Measurements from ENCODE around the gene IPO5.

The IPO5 gene

GRCh38 chr13:97953376-97953970 lies at the start of gene IPO5:
Gene IPO5, plus strand, starts transcription at chr13:97953675. Its CDS starts 23,022 bp downstream, at chr13:97976697.
- DNase-seq (ENCODE audit: low spot score): no peak

GRCh38 chr13:97904059-97904458 lies 49.4 kb upstream of the IPO5 start:
- DNase-seq (ENCODE audit: low spot score): no peak

DNA sequence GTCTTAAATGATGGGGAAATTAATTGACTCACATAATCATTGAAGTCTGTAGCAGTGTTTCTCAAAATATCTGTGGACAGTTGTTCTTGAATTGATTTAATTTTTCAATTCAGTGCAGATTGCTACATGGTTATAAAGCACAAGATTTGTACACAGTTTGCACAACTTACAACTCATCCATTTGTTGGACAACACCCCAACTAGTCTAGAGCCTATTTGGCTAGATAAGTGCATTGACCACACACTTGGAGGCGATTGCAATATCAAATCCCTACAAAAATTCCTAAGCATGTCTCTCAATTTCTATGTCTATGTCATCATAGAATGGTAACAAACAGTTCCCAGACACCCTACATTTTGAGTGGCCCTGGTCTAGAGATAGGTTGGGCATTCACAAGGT lies 48.0 kb upstream of the IPO5 start:
- DNase-seq (ENCODE audit: low spot score): no peak

DNA sequence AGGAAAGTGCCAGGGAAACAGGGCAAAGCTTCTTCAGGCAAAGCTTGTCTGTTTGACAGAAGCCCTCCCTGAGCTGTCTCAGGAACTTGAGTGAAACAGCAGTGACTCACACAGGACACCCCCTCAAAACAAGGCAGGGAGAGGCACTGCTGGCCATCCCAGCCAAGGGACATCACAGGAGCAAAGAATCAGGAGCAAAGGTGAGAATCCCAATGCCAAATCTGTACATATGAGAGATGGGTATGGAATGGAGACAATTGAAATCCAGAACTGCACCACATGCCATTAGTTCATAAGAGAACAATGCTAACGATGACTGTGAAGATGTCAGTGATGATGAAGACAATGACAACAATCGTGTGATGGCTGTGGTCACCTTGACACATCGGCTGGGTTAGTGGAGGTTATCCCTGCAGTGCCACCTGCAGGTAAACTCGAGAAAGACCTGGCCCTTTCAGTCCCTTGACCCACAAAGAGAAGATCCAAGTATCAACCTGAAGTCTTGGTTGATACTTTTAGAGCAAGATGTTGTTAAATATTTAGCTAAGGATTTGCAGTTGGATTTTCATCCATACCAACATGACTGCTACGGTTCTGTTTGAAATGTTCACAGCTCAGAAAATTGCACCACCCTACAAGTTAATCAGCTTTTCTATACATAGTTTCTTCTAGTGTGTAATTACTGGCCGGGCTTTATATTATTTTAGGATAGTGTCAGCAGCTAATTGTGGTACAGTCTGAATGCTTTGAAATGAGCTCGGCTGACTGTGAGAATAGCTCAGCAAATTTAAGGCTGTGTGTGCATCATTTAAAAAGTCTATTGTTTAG lies 42.0 kb upstream of the IPO5 start:
- DNase-seq (ENCODE audit: low spot score): no peak

- DNase-seq (ENCODE audit: low spot score): no peak
These were observed 41.3 kb upstream of the IPO5 start for GRCh38 chr13:97912139-97912535.

DNA sequence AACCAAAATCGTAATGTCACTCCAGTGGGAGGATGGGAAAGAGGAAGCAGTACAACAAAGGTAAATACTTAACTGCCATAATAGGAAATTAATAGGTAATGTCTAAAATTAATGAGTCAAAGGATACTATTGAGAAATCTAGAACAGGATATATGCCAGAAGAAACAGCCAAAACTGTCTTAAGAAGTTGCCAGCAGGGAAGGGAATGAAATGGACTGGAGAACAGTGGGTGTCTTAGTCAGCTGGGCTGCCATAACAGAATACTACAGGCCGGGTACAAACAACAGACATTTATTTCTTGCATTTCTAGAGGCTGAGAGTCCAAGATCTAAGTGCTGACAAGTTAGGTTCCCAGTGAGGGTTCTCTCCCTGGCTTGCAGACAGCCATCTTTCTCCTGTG lies 40.3 kb upstream of the IPO5 start:
- no peak for DNase-seq (ENCODE audit: low spot score)

DNA sequence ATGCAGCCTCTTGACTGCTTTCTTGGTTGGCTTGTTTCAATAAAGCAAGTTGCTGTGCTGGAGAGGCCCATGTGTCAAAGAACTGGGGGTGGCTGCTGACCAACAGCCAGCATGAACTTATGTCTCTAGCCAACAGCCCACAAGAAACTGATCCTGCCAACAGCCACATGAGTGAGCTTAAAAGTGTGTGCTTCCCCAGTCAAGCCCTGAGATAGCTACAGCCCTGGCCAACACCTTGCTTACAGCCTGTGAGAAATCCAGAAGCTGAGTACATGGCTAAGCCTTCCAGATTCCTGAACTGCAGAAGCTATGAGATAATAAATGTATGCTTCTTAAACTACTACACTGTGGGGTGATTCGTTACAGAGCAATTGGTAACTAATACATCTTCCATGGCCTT lies 38.9 kb upstream of the IPO5 start:
- DNase-seq (ENCODE audit: low spot score): no peak

- no peak for DNase-seq (ENCODE audit: low spot score)
These were observed 32.2 kb upstream of the IPO5 start for GRCh38 chr13:97921176-97921816.

- no peak for DNase-seq (ENCODE audit: low spot score)
These were observed 25.2 kb upstream of the IPO5 start for GRCh38 chr13:97928301-97928700.

- DNase-seq (ENCODE audit: low spot score): no peak
These were observed 21.4 kb upstream of the IPO5 start for GRCh38 chr13:97932036-97932435.

GRCh38 chr13:97932647-97933046 lies 20.8 kb upstream of the IPO5 start:
- DNase-seq (ENCODE audit: low spot score): no peak

DNA sequence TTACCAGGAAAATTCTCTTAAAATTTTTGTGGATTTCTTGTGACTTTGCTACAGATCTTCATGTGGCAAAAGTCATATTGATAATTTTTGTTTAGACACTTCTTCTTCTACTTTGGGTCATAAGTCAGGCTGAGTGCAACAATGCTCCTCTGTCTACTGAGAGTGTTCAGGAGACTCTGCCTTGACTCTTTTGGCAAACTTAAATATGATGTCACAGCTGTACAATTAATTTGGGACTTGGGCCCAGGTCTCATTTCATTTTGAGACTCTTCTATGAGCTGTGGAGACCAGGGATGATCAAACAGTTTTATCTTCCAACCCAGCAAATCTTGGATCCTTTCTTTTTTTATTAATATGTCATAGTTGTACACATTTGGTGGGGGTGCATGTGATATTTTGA lies 19.7 kb upstream of the IPO5 start:
- no peak for DNase-seq (ENCODE audit: low spot score)

GRCh38 chr13:97934590-97934989 lies 18.9 kb upstream of the IPO5 start:
- no peak for DNase-seq (ENCODE audit: low spot score)

- DNase-seq (ENCODE audit: low spot score): no peak
These were observed 18.4 kb upstream of the IPO5 start for GRCh38 chr13:97935071-97935470.

DNA sequence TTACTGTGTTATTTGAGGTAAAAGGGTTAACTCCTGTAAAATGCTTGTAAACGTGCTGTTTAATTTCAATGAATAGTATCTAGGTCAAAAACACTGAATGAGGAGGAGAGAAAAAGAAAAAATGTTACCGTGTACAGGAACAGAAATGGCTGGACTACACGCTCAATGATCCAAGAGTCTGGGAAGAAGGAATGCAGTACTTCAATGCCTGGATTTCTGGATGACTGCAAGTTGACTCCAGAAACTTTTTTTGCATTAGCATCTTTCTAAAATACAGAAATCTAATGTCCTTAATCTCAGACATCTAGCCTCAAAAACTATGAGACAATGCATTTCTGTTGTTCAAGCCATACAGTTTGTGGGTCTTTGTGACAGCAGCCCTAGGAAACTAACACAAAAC lies 17.4 kb upstream of the IPO5 start:
- no peak for DNase-seq (ENCODE audit: low spot score)

- no peak for DNase-seq (ENCODE audit: low spot score)
These were observed 14.6 kb upstream of the IPO5 start for GRCh38 chr13:97938706-97939475.

GRCh38 chr13:97944396-97945029 lies 9.0 kb upstream of the IPO5 start:
- no peak for DNase-seq (ENCODE audit: low spot score)

GRCh38 chr13:97945342-97945741 lies 8.1 kb upstream of the IPO5 start:
- no peak for DNase-seq (ENCODE audit: low spot score)

DNA sequence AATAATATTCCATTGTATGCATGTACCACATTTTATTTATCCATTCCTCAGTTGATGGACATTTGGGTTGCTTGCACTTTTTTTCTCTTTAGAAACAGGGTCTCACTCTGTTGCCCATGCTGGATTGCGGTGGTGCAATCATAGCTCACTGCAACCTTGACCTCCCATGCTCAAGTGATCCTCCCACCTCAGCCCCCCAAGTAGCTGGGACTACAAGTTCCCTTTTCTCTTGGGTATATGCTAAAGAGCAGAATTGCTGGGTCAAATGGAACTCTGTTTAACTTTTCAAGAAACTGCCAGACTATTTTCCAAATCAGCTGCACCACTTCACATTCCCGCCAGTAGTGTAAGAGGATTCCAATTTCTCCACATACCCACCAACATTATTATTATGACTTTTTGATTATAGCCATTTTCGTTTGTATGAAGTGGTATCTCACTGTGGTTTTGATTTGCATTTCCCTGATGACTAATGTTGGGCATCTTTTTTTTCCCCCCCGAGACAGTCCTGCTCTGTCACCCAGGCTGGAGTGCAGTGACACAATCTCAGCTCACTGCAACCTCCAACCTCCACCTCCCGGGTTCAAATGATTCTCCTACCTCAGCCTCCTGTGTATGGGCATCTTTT lies 7.6 kb upstream of the IPO5 start:
- no peak for DNase-seq (ENCODE audit: low spot score)

GRCh38 chr13:97946951-97947588 lies 6.4 kb upstream of the IPO5 start:
- no peak for DNase-seq (ENCODE audit: low spot score)

GRCh38 chr13:97948041-97948440 lies 5.4 kb upstream of the IPO5 start:
- DNase-seq (ENCODE audit: low spot score): no peak

All from CD4-positive, alpha-beta T cell treated with Interleukin-6 at 100 ng/mL for 8 hours (primary cell).